Endothelial cell of umbilical vein (primary cell): ENCODE data around the gene NFATC2. TPM values are rescaled to one million over a fixed set of nuclear protein-coding genes. Genes with fewer than 3 reads are reported as not detected.

Experiments
- BruUV-seq: library from RNA; stranded (reverse); fragments of 400-500 nt; replicated peaks from 2 replicates; lab custom pipeline; 2021; lab: Mats Ljungman, UMichigan
- CTCF ChIA-PET: fragments of 300-600, 350-600 bp; sonication (Branson Sonifier 250); formaldehyde crosslinking; loops from one replicate; lab custom pipeline; 2021; ENCODE audit warnings: antibody characterized with exemption, inconsistent platforms; lab: Charles Lee
- POLR2A ChIA-PET: fragments of 300-600, 350-600 bp; sonication (Branson Sonifier 250); formaldehyde crosslinking; loops from one replicate; lab custom pipeline; 2021; ENCODE audit warnings: antibody characterized with exemption, inconsistent platforms; lab: Charles Lee
- DNase-seq: peaks from one replicate; pipeline ENCODE4 v3.0.0-alpha.2; 2011; ENCODE audit warnings: low read depth, low spot score
- FAIRE-seq: peaks from 2 replicates; lab custom pipeline; 2011; peaks lifted over from hg19 to GRCh38; lab: Jason Lieb, UNC
- H2AFZ ChIP-seq: 2 replicates; pipeline ENCODE4 v1.6.0; 2012; ENCODE audit warnings: low read depth, low read length, control low read depth, inconsistent platforms
- H3K27ac ChIP-seq: 2 replicates; pipeline ENCODE4 v1.5.1; 2011; ENCODE audit warnings: low read depth, mild to moderate bottlenecking, control low read depth, low read length, moderate library complexity; ENCODE audit not compliant: insufficient read depth
- H3K27me3 ChIP-seq, 2 experiments: 2 replicates each; pipeline versions ENCODE4 v1.6.0 to v1.6.1; 2011; ENCODE audit warnings: low read length in 2 of 2, mixed read lengths in 1 of 2; ENCODE audit not compliant: control insufficient read depth in 2 of 2, insufficient read depth in 2 of 2
- H3K36me3 ChIP-seq, 2 experiments: 2 replicates in 1 of 2; 3 replicates in 1 of 2; pipeline ENCODE4 v1.5.1; 2011; ENCODE audit warnings: low read length in 2 of 2, mild to moderate bottlenecking in 1 of 2, moderate library complexity in 1 of 2; ENCODE audit not compliant: control insufficient read depth in 2 of 2, insufficient read depth in 2 of 2; ENCODE audit errors: extremely low read depth in 1 of 2
- H3K4me1 ChIP-seq: 3 replicates; pipeline ENCODE4 v1.5.1; 2011; ENCODE audit warnings: mild to moderate bottlenecking, low read length; ENCODE audit not compliant: control insufficient read depth, insufficient read depth; ENCODE audit errors: extremely low read depth
- H3K4me2 ChIP-seq: 2 replicates; pipeline ENCODE4 v1.6.1; 2011; ENCODE audit warnings: low read length, control low read depth, mixed read lengths; ENCODE audit not compliant: insufficient read depth
- H3K4me3 ChIP-seq, 3 experiments: fragments of 200-600 bp in 1 of 3; sonication (generic), shearing (Covaris generic) in 1 of 3; replicated peaks in 1 of 3; 2 replicates each; pipeline ENCODE4 v1.5.1; 2011 to 2016; ENCODE audit warnings: control low read depth in 3 of 3, low read length in 3 of 3, mild to moderate bottlenecking in 2 of 3, inconsistent platforms in 1 of 3, low read depth in 1 of 3, moderate library complexity in 1 of 3; ENCODE audit not compliant: insufficient read depth in 1 of 3
- H3K79me2 ChIP-seq: 2 replicates; pipeline ENCODE4 v1.6.0; 2012; ENCODE audit warnings: low read length, inconsistent platforms; ENCODE audit not compliant: control insufficient read depth, insufficient read depth
- H3K9ac ChIP-seq: replicated peaks from 2 replicates; pipeline ENCODE3; 2011; ENCODE audit warnings: low read length, control low read depth; ENCODE audit not compliant: insufficient read depth; ENCODE audit errors: extremely low read depth
- H3K9me1 ChIP-seq: replicated peaks from 3 replicates; pipeline ENCODE4 v1.6.0; 2011; ENCODE audit warnings: mild to moderate bottlenecking, low read length; ENCODE audit not compliant: control insufficient read depth, insufficient read depth; ENCODE audit errors: extremely low read depth
- H3K9me3 ChIP-seq: replicated peaks from 2 replicates; pipeline ENCODE4 v1.5.1; 2012; ENCODE audit warnings: low read length, inconsistent platforms; ENCODE audit not compliant: control insufficient read depth, insufficient read depth
- H4K20me1 ChIP-seq: replicated peaks from 2 replicates; pipeline ENCODE3; 2011; ENCODE audit warnings: mild to moderate bottlenecking, low read length; ENCODE audit not compliant: control insufficient read depth, insufficient read depth; ENCODE audit errors: extremely low read depth
- CTCF ChIP-seq, 2 donors: IDR thresholded peaks; 1 replicate in 1 of 2; 2 replicates in 1 of 2; pipeline ENCODE4 v1.5.1; 2011; ENCODE audit warnings: low read length in 2 of 2, mild to moderate bottlenecking in 2 of 2, moderate library complexity in 2 of 2, control low read depth in 1 of 2, inconsistent platforms in 1 of 2, low read depth in 1 of 2; ENCODE audit not compliant: insufficient read depth in 1 of 2; ENCODE audit errors: extremely low read depth in 1 of 2
- EZH2 ChIP-seq: IDR thresholded peaks from 2 replicates; pipeline ENCODE4 v1.6.1; 2012; ENCODE audit warnings: borderline replicate concordance, low read depth, mild to moderate bottlenecking, moderate library complexity, low read length, inconsistent platforms; ENCODE audit not compliant: severe bottlenecking
- FOS ChIP-seq: IDR thresholded peaks from 2 replicates; pipeline ENCODE4 v1.6.1; 2011; ENCODE audit warnings: mild to moderate bottlenecking, low read length, moderate library complexity, borderline replicate concordance; ENCODE audit not compliant: insufficient read depth
- GATA2 ChIP-seq: IDR thresholded peaks from 2 replicates; pipeline ENCODE4 v1.7.0; 2011; ENCODE audit warnings: low read depth, mild to moderate bottlenecking, moderate library complexity, mixed read lengths, low read length; ENCODE audit not compliant: insufficient read length, insufficient read depth
- JUN ChIP-seq: IDR thresholded peaks from 2 replicates; pipeline ENCODE4 v1.6.1; 2011; ENCODE audit warnings: borderline replicate concordance, low read depth; ENCODE audit not compliant: insufficient read length, insufficient read depth
- MAX ChIP-seq: IDR thresholded peaks from 2 replicates; pipeline ENCODE4 v1.6.1; 2011; ENCODE audit not compliant: insufficient read depth, insufficient read length
- MYC ChIP-seq: IDR thresholded peaks from one replicate; pipeline ENCODE4 v1.6.1; 2011; ENCODE audit warnings: mild to moderate bottlenecking, low read depth, low read length
- POLR2A ChIP-seq: IDR thresholded peaks from 2 replicates; pipeline ENCODE4 v1.6.1; 2012; ENCODE audit warnings: low read depth, mild to moderate bottlenecking, control low read depth, low read length
- POLR2AphosphoS5 ChIP-seq: IDR thresholded peaks from 2 replicates; pipeline ENCODE4 v1.6.1; 2012; ENCODE audit warnings: low read depth, mild to moderate bottlenecking, control low read depth, low read length, moderate library complexity; ENCODE audit not compliant: insufficient read depth
- dilution Hi-C: fragments of 300-500 bp; cut with MboI; formaldehyde crosslinking; loops from one replicate; pipeline ENCODE4 v1.15.0; 2019; ENCODE audit warnings: low sequenced_read_pairs; ENCODE audit not compliant: extremely low pct_ligation_motif_present
- intact Hi-C: fragments of 100-400 bp; cut with micrococcal nuclease; formaldehyde crosslinking; loops from one replicate; pipeline ENCODE4 v1.10.0; 2022
- polyA plus RNA-seq, 4 experiments: library from polyadenylated mRNA; depleted of rRNA in 3 of 4; stranded (reverse) in 3 of 4; unstranded in 1 of 4; fragments of >200 nt; gene quantifications; 2 replicates each; pipeline versions ENCODE4 v1.2.1 to v1.2.3, GENCODE V29; 2011 to 2012; ENCODE audit warnings: missing spikeins in 1 of 4
- total RNA-seq: library from RNA; stranded (reverse); gene quantifications from 2 replicates; pipeline ENCODE4 v1.2.3, GENCODE V29; 2021

The NFATC2 gene
- total and polyA plus RNA-seq, 2 donors (not counting 3 experiments of a cell fraction or from before 2014, with no cell fraction given): 3.1 to 13.0 TPM

GRCh38 chr20:51522207-51522606 is 20.3 kb downstream of the NFATC2 start:
- no peak for TF ChIP-seq MAX
- TF ChIP-seq JUN: no peak
- no peak for TF ChIP-seq CTCF (IDR thresholded peaks at IDR 0.05; ENCODE audit: extremely low read depth in 1 of 2, insufficient read depth in 1 of 2, low read depth in 1 of 2, low read length in 2 of 2)
- TF ChIP-seq FOS: no peak
- TF ChIP-seq POLR2A: no peak
- TF ChIP-seq MYC: no peak
- no peak for TF ChIP-seq GATA2
- no peak for TF ChIP-seq EZH2
- TF ChIP-seq POLR2AphosphoS5: no peak
- Histone ChIP-seq H3K4me2 (no peak overlapping the region), H3K4me1 (peaks cover 8% of the 10 kb centered on the region), H3K36me3 (no peaks in the 10 kb centered on the region), H3K27me3 (no peaks in the 10 kb centered on the region), H3K9ac (no peak overlapping the region), H4K20me1 (no peaks in the 10 kb centered on the region), H3K27ac (no peak overlapping the region), H3K4me3 (no peak overlapping the region), H3K9me1 (no peaks in the 10 kb centered on the region), H3K79me2 (no peaks in the 10 kb centered on the region), H2AFZ (no peak overlapping the region), H3K9me3 (no peaks in the 10 kb centered on the region)
- dilution Hi-C loops (no loop called here), intact Hi-C loops (no loop called here)
- POLR2A ChIA-PET: no interaction called here
- DNase-seq (no peak), FAIRE-seq (no peak)
- CTCF ChIA-PET: interaction anchor here (1.0 kb wide), 1 partner anchor 69 kb away, joined by 3 read pairs; no protein-coding TSS in a partner anchor
- no TSS peak for BruUV-seq
